PC-3 (cell line): ENCODE measurements around the gene DYNLL2. TPM values are rescaled to one million over a fixed set of nuclear protein-coding genes. Genes with fewer than 3 reads are reported as not detected.

Experiments used
- ATAC-seq: fragments of 200-7000 bp; cut with Tn5 transposase; 2 replicates; pipeline ENCODE4 v1.9.1; 2020; ENCODE audit warnings: mild to moderate bottlenecking, moderate library complexity
- BruUV-seq: library from RNA; stranded (reverse); fragments of 400-500 nt; replicated peaks from 2 replicates; lab custom pipeline; 2021; lab: Mats Ljungman, UMichigan
- CTCF ChIA-PET: fragments of 300-600 bp; sonication (Branson Sonifier 250); formaldehyde crosslinking; loops from one replicate; lab custom pipeline; 2022; ENCODE audit warnings: antibody characterized with exemption; lab: Charles Lee
- POLR2A ChIA-PET: fragments of 300-600 bp; sonication (Branson Sonifier 250); formaldehyde crosslinking; loops from one replicate; lab custom pipeline; 2022; ENCODE audit warnings: antibody characterized with exemption; ENCODE audit not compliant: unreplicated experiment; lab: Charles Lee
- DNase-seq: peaks from one replicate; pipeline ENCODE4 v3.0.0-alpha.2; 2015
- H2AFZ ChIP-seq: fragments of 300-600 bp; sonication (generic); 2 replicates; pipeline ENCODE4 v1.6.0; 2016; ENCODE audit warnings: antibody characterized with exemption, low read length
- H3F3A ChIP-seq: fragments of 300-600 bp; sonication (generic); one replicate; pipeline ENCODE4 v1.6.0; 2017; ENCODE audit warnings: antibody characterized with exemption, low read length, control low read depth, mild to moderate bottlenecking; ENCODE audit not compliant: unreplicated experiment
- H3K27ac ChIP-seq: fragments of 300-600 bp; sonication (generic); 2 replicates; pipeline ENCODE4 v1.5.1; 2016; ENCODE audit warnings: mild to moderate bottlenecking, low read length
- H3K27me3 ChIP-seq: fragments of 300-600 bp; sonication (generic); 2 replicates; pipeline ENCODE4 v1.6.1; 2016; ENCODE audit warnings: low read length, mixed read lengths
- H3K36me3 ChIP-seq: fragments of 300-600 bp; sonication (generic); 2 replicates; pipeline ENCODE4 v1.6.1; 2016; ENCODE audit warnings: low read depth, mixed run types, low read length, mixed read lengths
- H3K4me1 ChIP-seq: fragments of 300-600 bp; sonication (generic); 2 replicates; pipeline ENCODE4 v1.5.1; 2016; ENCODE audit warnings: low read length; ENCODE audit not compliant: insufficient read depth
- H3K4me2 ChIP-seq: fragments of 300-600 bp; sonication (generic); 2 replicates; pipeline ENCODE4 v1.6.0; 2016; ENCODE audit warnings: low read length
- H3K4me3 ChIP-seq: fragments of 300-600 bp; sonication (generic); 2 replicates; pipeline ENCODE4 v1.5.1; 2016; ENCODE audit warnings: mild to moderate bottlenecking, low read length, mixed read lengths
- H3K79me2 ChIP-seq: fragments of 300-600 bp; sonication (generic); 2 replicates; pipeline ENCODE4 v1.6.1; 2017; ENCODE audit warnings: low read length, mixed read lengths
- H3K9ac ChIP-seq: fragments of 300-600 bp; sonication (generic); 2 replicates; pipeline ENCODE4 v1.6.0; 2016; ENCODE audit warnings: mild to moderate bottlenecking, low read length
- H3K9me2 ChIP-seq: fragments of 300-600 bp; sonication (generic); replicated peaks from 2 replicates; pipeline ENCODE4 v1.6.1; 2016; ENCODE audit warnings: mixed run types, low read length, mixed read lengths
- H3K9me3 ChIP-seq: fragments of 300-600 bp; sonication (generic); 2 replicates; pipeline ENCODE4 v1.6.1; 2016; ENCODE audit warnings: low read length, mixed read lengths
- H4K20me1 ChIP-seq: fragments of 300-600 bp; sonication (generic); 2 replicates; pipeline ENCODE4 v1.6.1; 2016; ENCODE audit warnings: low read length, mixed read lengths
- CTCF ChIP-seq: fragments of 300-600 bp; sonication (generic); conservative IDR thresholded peaks from 2 replicates; pipeline ENCODE4 v1.5.1; 2017; ENCODE audit warnings: antibody characterized with exemption, low read depth, mild to moderate bottlenecking, low read length
- EZH2 ChIP-seq: fragments of 300-600 bp; sonication (generic); IDR thresholded peaks from one replicate; pipeline ENCODE4 v1.6.1; 2017; ENCODE audit warnings: antibody characterized with exemption, mild to moderate bottlenecking, low read length; ENCODE audit not compliant: unreplicated experiment
- EZH2phosphoT487 ChIP-seq: fragments of 300-600 bp; sonication (generic); IDR thresholded peaks from 2 replicates; pipeline ENCODE4 v1.6.1; 2018; ENCODE audit warnings: mild to moderate bottlenecking, antibody characterized with exemption, low read length, borderline replicate concordance
- intact Hi-C: fragments of 100-400 bp; cut with micrococcal nuclease; formaldehyde crosslinking; loops from 2 replicates; pipeline ENCODE4 v1.9.0; 2023
- total RNA-seq: library from RNA; depleted of rRNA; stranded (reverse); fragments of >200 nt; gene quantifications from 2 replicates; pipeline ENCODE4 v1.2.3, GENCODE V29; 2014

Gene DYNLL2
- total RNA-seq, 1 experiment from 2014 or later = 38.0 TPM

- H3K27ac ChIP-seq = no peak overlapping the region
- no peak for TF ChIP-seq EZH2phosphoT487
- TF ChIP-seq CTCF = no peak
- no peak for TF ChIP-seq EZH2
- H3F3A ChIP-seq = no peaks in the 10 kb centered on the region
- BruUV-seq = no TSS peak
- peaks cover 17% of the 10 kb centered on the region for H3K27me3 ChIP-seq
- no peaks in the 10 kb centered on the region for H4K20me1 ChIP-seq
- DNase-seq = no peak
- intact Hi-C loops = no loop called here
- ChIA-PET POLR2A (no interaction called here), CTCF (no interaction called here)
- H3K9me2 ChIP-seq = no peaks in the 10 kb centered on the region
- no peaks in the 10 kb centered on the region for H3K9me3 ChIP-seq
- no peaks in the 10 kb centered on the region for H3K4me1 ChIP-seq
- ATAC-seq = no peak
- no peaks in the 10 kb centered on the region for H3K79me2 ChIP-seq
- H3K4me2 ChIP-seq = no peak overlapping the region
- no peaks in the 10 kb centered on the region for H3K36me3 ChIP-seq
- no peak overlapping the region for H3K4me3 ChIP-seq
- H3K9ac ChIP-seq = no peak overlapping the region
- no peak overlapping the region for H2AFZ ChIP-seq
Observed at GRCh38 chr17:58046239-58047094, 36.8 kb upstream of the DYNLL2 start.

- POLR2A ChIA-PET = no interaction called here
Observed at GRCh38 chr17:58047376-58048150, 35.7 kb upstream of the DYNLL2 start.

More at GRCh38 chr17:58047376-58048150, 35.7 kb upstream of the DYNLL2 start:
- Histone ChIP-seq H3K79me2 (no peaks in the 10 kb centered on the region), H3F3A (no peaks in the 10 kb centered on the region), H3K4me1 (no peaks in the 10 kb centered on the region), H3K27me3 (peaks cover 9% of the 10 kb centered on the region), H3K4me2 (no peak overlapping the region), H3K9ac (no peak overlapping the region), H3K27ac (no peak overlapping the region), H3K9me3 (no peaks in the 10 kb centered on the region), H3K36me3 (no peaks in the 10 kb centered on the region), H4K20me1 (no peaks in the 10 kb centered on the region), H2AFZ (no peak overlapping the region), H3K4me3 (no peak overlapping the region), H3K9me2 (no peaks in the 10 kb centered on the region)
- intact Hi-C loops = no loop called here
- no peak for DNase-seq
- CTCF ChIA-PET = no interaction called here
- TF ChIP-seq EZH2 (no peak), CTCF (no peak), EZH2phosphoT487 (no peak)
- no TSS peak for BruUV-seq
- no peak for ATAC-seq
